Esophagus squamous epithelium (tissue), 4 donors: Measurements from ENCODE around the gene HOXC9.

Source experiments
- POLR2A ChIP-seq, 4 donors: fragments of 450-650 bp; IDR thresholded peaks; one replicate each; pipeline ENCODE4 v1.6.1; 2017; ENCODE audit warnings: antibody characterized with exemption in 4 of 4, mild to moderate bottlenecking in 4 of 4, moderate library complexity in 3 of 4
- TF ChIP-seq, protein P1 (sequence below), 6 experiments: fragments of 450-650 bp in 4 of 6; fragments of 200-600 bp in 2 of 6; sonication (generic) in 2 of 6; IDR thresholded peaks; one replicate each; pipeline ENCODE4 v1.5.1; 2016 to 2019; ENCODE audit warnings: antibody characterized with exemption in 6 of 6, mild to moderate bottlenecking in 4 of 6, moderate library complexity in 4 of 6

DNA sequence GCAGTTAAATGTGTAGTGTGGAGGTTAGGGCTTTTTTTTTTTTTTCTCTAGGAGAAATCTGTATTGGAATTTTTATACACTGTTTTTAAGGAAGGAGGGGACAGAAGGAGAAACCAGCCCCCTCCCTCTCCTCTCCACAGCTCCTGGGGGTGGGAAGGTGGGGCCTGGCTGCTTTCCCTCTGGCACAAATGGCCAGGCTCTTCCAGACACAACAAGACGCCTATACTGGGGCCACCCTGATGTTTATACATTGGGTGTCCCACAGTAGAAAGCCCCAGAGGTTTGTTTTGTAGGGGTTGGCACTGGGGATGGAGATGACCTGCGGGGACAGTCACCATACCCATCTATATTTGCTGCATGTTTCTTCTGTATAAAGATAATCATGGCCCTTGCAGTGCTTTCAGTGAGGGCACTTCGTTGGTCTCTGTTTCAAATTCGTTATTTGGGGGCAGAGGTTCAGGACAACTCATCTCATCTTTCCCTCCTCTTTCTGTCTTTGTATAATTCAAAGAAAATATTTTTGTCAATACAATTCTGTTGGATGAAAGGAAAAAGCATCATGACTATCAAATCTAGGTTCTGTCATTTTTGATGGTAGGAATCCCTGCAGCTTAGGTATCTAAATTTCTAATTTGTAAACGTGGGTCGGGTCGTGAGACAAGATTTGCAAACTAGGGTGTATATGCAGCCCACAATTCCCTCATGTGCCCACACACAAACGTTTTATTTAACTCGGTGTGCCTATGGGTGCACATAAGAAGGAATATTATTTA is 23.0 kb upstream of the HOXC9 start:
- TF ChIP-seq, protein P1, sequence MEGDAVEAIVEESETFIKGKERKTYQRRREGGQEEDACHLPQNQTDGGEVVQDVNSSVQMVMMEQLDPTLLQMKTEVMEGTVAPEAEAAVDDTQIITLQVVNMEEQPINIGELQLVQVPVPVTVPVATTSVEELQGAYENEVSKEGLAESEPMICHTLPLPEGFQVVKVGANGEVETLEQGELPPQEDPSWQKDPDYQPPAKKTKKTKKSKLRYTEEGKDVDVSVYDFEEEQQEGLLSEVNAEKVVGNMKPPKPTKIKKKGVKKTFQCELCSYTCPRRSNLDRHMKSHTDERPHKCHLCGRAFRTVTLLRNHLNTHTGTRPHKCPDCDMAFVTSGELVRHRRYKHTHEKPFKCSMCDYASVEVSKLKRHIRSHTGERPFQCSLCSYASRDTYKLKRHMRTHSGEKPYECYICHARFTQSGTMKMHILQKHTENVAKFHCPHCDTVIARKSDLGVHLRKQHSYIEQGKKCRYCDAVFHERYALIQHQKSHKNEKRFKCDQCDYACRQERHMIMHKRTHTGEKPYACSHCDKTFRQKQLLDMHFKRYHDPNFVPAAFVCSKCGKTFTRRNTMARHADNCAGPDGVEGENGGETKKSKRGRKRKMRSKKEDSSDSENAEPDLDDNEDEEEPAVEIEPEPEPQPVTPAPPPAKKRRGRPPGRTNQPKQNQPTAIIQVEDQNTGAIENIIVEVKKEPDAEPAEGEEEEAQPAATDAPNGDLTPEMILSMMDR (IDR thresholded peaks at IDR 0.05) = no peak
- no peak for TF ChIP-seq POLR2A (IDR thresholded peaks at IDR 0.05)
